ENCODE data around the gene HIGD2A. TPM values are rescaled to one million over a fixed set of nuclear protein-coding genes. Genes with fewer than 3 reads are reported as not detected.

The HIGD2A gene
- total RNA-seq, 5 donors from 2014 or later (not counting 1 experiment from before 2014, with no cell fraction given), result 88.5 to 117 (median 95.4) TPM

DNA sequence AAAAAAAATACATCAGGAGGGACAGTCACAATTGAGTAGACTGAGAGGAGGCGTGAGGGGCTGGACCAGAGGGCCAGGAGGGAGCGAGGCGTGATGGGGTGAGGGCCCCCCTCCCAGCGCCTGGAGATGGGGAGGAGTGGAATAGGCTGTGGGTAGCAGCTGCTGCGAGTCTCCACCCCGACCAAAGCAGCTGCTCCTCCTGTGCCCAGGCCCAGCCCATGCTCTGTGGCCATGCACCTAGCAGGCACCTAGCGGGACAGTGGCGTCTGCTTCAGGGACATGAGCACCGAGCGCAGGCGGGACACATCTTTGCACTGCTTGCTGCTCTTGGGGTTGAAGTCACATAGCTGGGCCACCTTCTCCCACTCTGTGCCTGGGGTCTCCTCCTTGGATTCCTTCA, 4.0 kb downstream of the HIGD2A start:
- Mint-ChIP-seq H3K27ac (no peak overlapping the region), H3K36me3 (peaks cover 15% of the 10 kb centered on the region), H3K9me3 (no peaks in the 10 kb centered on the region), H3K4me3 (no peak overlapping the region), H3K27me3 (no peaks in the 10 kb centered on the region), H3K4me1 (peaks cover 7 to 17% (median 16%) of the 10 kb centered on the region in 3 donors)
- Histone ChIP-seq H3K4me1 (ENCODE audit: control insufficient read depth in 1 of 2, extremely low read depth in 1 of 2, insufficient read depth in 2 of 2, low read length in 2 of 2) (peaks cover 6 to 19% of the 10 kb centered on the region in 2 experiments), H3K4me3 (ENCODE audit: control insufficient read depth in 1 of 2, extremely low read depth in 1 of 2, low read length in 1 of 2) (no peak overlapping the region), H3K9me3 (no peaks in the 10 kb centered on the region), H3K27me3 (replicated peaks in 1 of 2; ENCODE audit: control insufficient read depth in 2 of 2, extremely low read depth in 1 of 2, insufficient read depth in 2 of 2, low read length in 1 of 2) (no peaks in the 10 kb centered on the region), H3K36me3 (ENCODE audit: control insufficient read depth in 2 of 2, extremely low read depth in 1 of 2, insufficient read depth in 1 of 2, low read length in 1 of 2) (peaks cover 6 to 37% of the 10 kb centered on the region in 2 donors), H3K27ac (ENCODE audit: low read length) (no peak overlapping the region)
- ChIA-PET POLR2A (no interaction called here), CTCF (interaction anchor here in 1 of 2 donors (0.5 to 0.6 kb wide), 2 partner anchors 13 to 717 kb away, joined by 3 read pairs; no protein-coding TSS in a partner anchor)
- no peak for DNase-seq
- no peak for ATAC-seq (replicated peaks in 1 of 4)
- 89% methylated on average over 7 of the region's 11 CpGs for WGBS (ENCODE audit: insufficient coverage)

- no peaks in the 10 kb centered on the region for H3K27me3 Mint-ChIP-seq
- WGBS (ENCODE audit: insufficient coverage), result 100% methylated on average over 8 of the region's 9 CpGs
- H3K9me3 Mint-ChIP-seq, result no peaks in the 10 kb centered on the region
- H3K4me1 Mint-ChIP-seq, result peaks cover 0 to 12% (median 8%) of the 10 kb centered on the region in 3 donors
- H3K27me3 ChIP-seq (replicated peaks in 1 of 2; ENCODE audit: control insufficient read depth in 2 of 2, extremely low read depth in 1 of 2, insufficient read depth in 2 of 2, low read length in 1 of 2), result no peaks in the 10 kb centered on the region
- no peak overlapping the region for H3K27ac Mint-ChIP-seq
- ChIA-PET CTCF (interaction anchor here in 1 of 2 donors (0.7 to 0.8 kb wide), 2 partner anchors 11 to 869 kb away, joined by 3 to 4 read pairs; no protein-coding TSS in a partner anchor), POLR2A (no interaction called here)
- peaks cover 15% of the 10 kb centered on the region for H3K36me3 Mint-ChIP-seq
- H3K4me1 ChIP-seq (ENCODE audit: control insufficient read depth in 1 of 2, extremely low read depth in 1 of 2, insufficient read depth in 2 of 2, low read length in 2 of 2), result peaks cover 0 to 11% of the 10 kb centered on the region in 2 experiments
- DNase-seq (no peak), ATAC-seq (replicated peaks in 1 of 4) (no peak)
- no peak overlapping the region for H3K4me3 Mint-ChIP-seq
- no peak overlapping the region for H3K4me3 ChIP-seq (ENCODE audit: control insufficient read depth in 1 of 2, extremely low read depth in 1 of 2, low read length in 1 of 2)
- H3K27ac ChIP-seq (ENCODE audit: low read length), result no peak overlapping the region
- peaks cover 9 to 40% of the 10 kb centered on the region in 2 donors for H3K36me3 ChIP-seq (ENCODE audit: control insufficient read depth in 2 of 2, extremely low read depth in 1 of 2, insufficient read depth in 1 of 2, low read length in 1 of 2)
- H3K9me3 ChIP-seq, result no peaks in the 10 kb centered on the region
These were observed 5.5 kb downstream of the HIGD2A start for GRCh38 chr5:176394096-176394495.

DNA sequence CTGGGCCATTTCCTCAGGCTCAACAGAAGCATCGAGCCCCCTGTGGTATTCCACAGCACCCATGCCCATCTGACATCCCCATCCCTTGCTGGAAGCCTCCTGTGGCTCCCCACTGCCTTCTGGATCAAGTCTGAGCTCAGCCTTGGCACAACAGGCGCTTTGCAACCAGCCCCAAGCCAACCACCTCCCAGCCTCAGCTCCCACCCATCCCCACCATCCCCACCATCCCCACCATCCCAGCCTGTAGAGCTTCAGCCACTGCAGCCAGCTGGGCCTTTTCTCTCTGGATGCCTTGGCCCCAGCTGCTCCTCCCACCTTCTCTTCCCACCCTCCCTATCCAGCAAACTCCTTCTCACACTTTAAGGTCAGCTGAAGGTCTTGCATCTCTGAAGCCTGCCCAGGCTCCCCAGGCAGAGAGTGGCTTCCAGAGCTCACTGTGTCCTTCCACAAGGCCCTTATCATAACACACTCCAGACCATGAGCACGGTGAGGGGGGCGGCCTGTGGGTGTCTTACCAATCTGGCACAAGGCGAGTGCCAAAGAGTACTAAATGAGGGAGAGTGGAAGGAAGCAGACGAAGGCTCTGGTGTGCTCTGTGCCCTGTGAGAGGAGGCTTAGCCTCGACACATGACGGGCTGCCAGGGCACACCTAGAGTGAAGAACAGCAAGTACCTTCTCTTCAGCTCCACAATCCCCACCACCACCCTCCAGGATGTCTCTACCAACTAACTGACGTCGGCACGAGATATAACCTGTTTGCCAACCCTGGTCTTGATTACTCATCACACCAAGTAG, 6.5 kb downstream of the HIGD2A start:
- Histone ChIP-seq H3K4me3 (ENCODE audit: control insufficient read depth in 1 of 2, extremely low read depth in 1 of 2, low read length in 1 of 2) (no peak overlapping the region), H3K27ac (ENCODE audit: low read length) (no peak overlapping the region), H3K4me1 (ENCODE audit: control insufficient read depth in 1 of 2, extremely low read depth in 1 of 2, insufficient read depth in 2 of 2, low read length in 2 of 2) (peaks cover 0 to 2% of the 10 kb centered on the region in 2 experiments), H3K9me3 (no peaks in the 10 kb centered on the region), H3K36me3 (ENCODE audit: control insufficient read depth in 2 of 2, extremely low read depth in 1 of 2, insufficient read depth in 1 of 2, low read length in 1 of 2) (peaks cover 9 to 41% of the 10 kb centered on the region in 2 donors), H3K27me3 (replicated peaks in 1 of 2; ENCODE audit: control insufficient read depth in 2 of 2, extremely low read depth in 1 of 2, insufficient read depth in 2 of 2, low read length in 1 of 2) (no peaks in the 10 kb centered on the region)
- no peaks in the 10 kb centered on the region for H3K27me3 Mint-ChIP-seq
- H3K36me3 Mint-ChIP-seq, result peaks cover 15% of the 10 kb centered on the region
- ChIA-PET POLR2A (interaction anchor here in 1 of 2 donors (0.7 kb wide), 1 partner anchor 21 kb away, joined by 7 read pairs; no protein-coding TSS in a partner anchor), CTCF (interaction anchor here in 1 of 2 donors (0.7 kb wide), 1 partner anchor 868 kb away, joined by 4 read pairs; no protein-coding TSS in a partner anchor)
- ATAC-seq (replicated peaks in 1 of 4) (no peak), DNase-seq (no peak)
- no peak overlapping the region for H3K4me3 Mint-ChIP-seq
- H3K4me1 Mint-ChIP-seq, result peaks cover 0 to 7% (median 2%) of the 10 kb centered on the region in 3 donors
- no peaks in the 10 kb centered on the region for H3K9me3 Mint-ChIP-seq
- no peak overlapping the region for H3K27ac Mint-ChIP-seq
- 91% methylated on average over 2 of the region's 11 CpGs for WGBS (ENCODE audit: insufficient coverage)

- ChIA-PET POLR2A (no interaction called here), CTCF (no interaction called here)
- Mint-ChIP-seq H3K4me3 (no peak overlapping the region), H3K27ac (no peak overlapping the region), H3K4me1 (peaks cover 0 to 3% (median 0%) of the 10 kb centered on the region in 3 donors), H3K27me3 (no peaks in the 10 kb centered on the region), H3K9me3 (no peaks in the 10 kb centered on the region), H3K36me3 (peaks cover 12% of the 10 kb centered on the region)
- H3K4me3 ChIP-seq (ENCODE audit: control insufficient read depth in 1 of 2, extremely low read depth in 1 of 2, low read length in 1 of 2), result no peak overlapping the region
- H3K27me3 ChIP-seq (replicated peaks in 1 of 2; ENCODE audit: control insufficient read depth in 2 of 2, extremely low read depth in 1 of 2, insufficient read depth in 2 of 2, low read length in 1 of 2), result no peaks in the 10 kb centered on the region
- ATAC-seq (replicated peaks in 1 of 4) (no peak), DNase-seq (no peak)
- no peaks in the 10 kb centered on the region for H3K4me1 ChIP-seq (ENCODE audit: control insufficient read depth in 1 of 2, extremely low read depth in 1 of 2, insufficient read depth in 2 of 2, low read length in 2 of 2)
- no peak overlapping the region for H3K27ac ChIP-seq (ENCODE audit: low read length)
- 100% methylated on average over 1 of the region's 6 CpGs for WGBS (ENCODE audit: insufficient coverage)
- no peaks in the 10 kb centered on the region for H3K9me3 ChIP-seq
- peaks cover 9 to 32% of the 10 kb centered on the region in 2 donors for H3K36me3 ChIP-seq (ENCODE audit: control insufficient read depth in 2 of 2, extremely low read depth in 1 of 2, insufficient read depth in 1 of 2, low read length in 1 of 2)
These were observed 7.8 kb downstream of the HIGD2A start for GRCh38 chr5:176396330-176396729.

GRCh38 chr5:176397736-176398420, 9.3 kb downstream of the HIGD2A start:
- H3K4me3 ChIP-seq (ENCODE audit: control insufficient read depth in 1 of 2, extremely low read depth in 1 of 2, low read length in 1 of 2), result no peak overlapping the region
- H3K4me1 ChIP-seq (ENCODE audit: control insufficient read depth in 1 of 2, extremely low read depth in 1 of 2, insufficient read depth in 2 of 2, low read length in 2 of 2), result no peaks in the 10 kb centered on the region
- ATAC-seq (replicated peaks in 1 of 4), result no peak
- WGBS (ENCODE audit: insufficient coverage), result 95% methylated on average over 15 of the region's 18 CpGs
- H3K36me3 ChIP-seq (ENCODE audit: control insufficient read depth in 2 of 2, extremely low read depth in 1 of 2, insufficient read depth in 1 of 2, low read length in 1 of 2), result peaks cover 9 to 21% of the 10 kb centered on the region in 2 donors
- ChIA-PET POLR2A (no interaction called here), CTCF (no interaction called here)
- DNase-seq, result no peak
- H3K27ac Mint-ChIP-seq, result no peak overlapping the region
- H3K27me3 ChIP-seq (replicated peaks in 1 of 2; ENCODE audit: control insufficient read depth in 2 of 2, extremely low read depth in 1 of 2, insufficient read depth in 2 of 2, low read length in 1 of 2), result no peaks in the 10 kb centered on the region
- H3K9me3 ChIP-seq, result no peaks in the 10 kb centered on the region
- peaks cover 0 to 6% (median 0%) of the 10 kb centered on the region in 3 donors for H3K4me1 Mint-ChIP-seq
- no peaks in the 10 kb centered on the region for H3K27me3 Mint-ChIP-seq
- no peaks in the 10 kb centered on the region for H3K9me3 Mint-ChIP-seq
- peaks cover 10% of the 10 kb centered on the region for H3K36me3 Mint-ChIP-seq
- H3K27ac ChIP-seq (ENCODE audit: low read length), result no peak overlapping the region
- H3K4me3 Mint-ChIP-seq, result no peak overlapping the region

- Mint-ChIP-seq H3K4me3 (no peak overlapping the region), H3K27ac (no peak overlapping the region), H3K4me1 (peaks cover 0 to 6% (median 0%) of the 10 kb centered on the region in 3 donors), H3K27me3 (no peaks in the 10 kb centered on the region), H3K9me3 (no peaks in the 10 kb centered on the region), H3K36me3 (peaks cover 7% of the 10 kb centered on the region)
- Histone ChIP-seq H3K27ac (ENCODE audit: low read length) (no peak overlapping the region), H3K36me3 (ENCODE audit: control insufficient read depth in 2 of 2, extremely low read depth in 1 of 2, insufficient read depth in 1 of 2, low read length in 1 of 2) (peaks cover 9 to 18% of the 10 kb centered on the region in 2 donors), H3K27me3 (replicated peaks in 1 of 2; ENCODE audit: control insufficient read depth in 2 of 2, extremely low read depth in 1 of 2, insufficient read depth in 2 of 2, low read length in 1 of 2) (no peaks in the 10 kb centered on the region), H3K9me3 (no peaks in the 10 kb centered on the region), H3K4me3 (ENCODE audit: control insufficient read depth in 1 of 2, extremely low read depth in 1 of 2, low read length in 1 of 2) (no peak overlapping the region), H3K4me1 (ENCODE audit: control insufficient read depth in 1 of 2, extremely low read depth in 1 of 2, insufficient read depth in 2 of 2, low read length in 2 of 2) (no peaks in the 10 kb centered on the region)
- DNase-seq (no peak), ATAC-seq (replicated peaks in 1 of 4) (no peak)
- 89% methylated on average over 14 of the region's 17 CpGs for WGBS (ENCODE audit: insufficient coverage)
- CTCF ChIA-PET, result no interaction called here
- POLR2A ChIA-PET, result interaction anchor here in 1 of 2 donors (0.5 kb wide), 1 partner anchor 39 kb away, joined by 3 read pairs; no protein-coding TSS in a partner anchor
These were observed 12.0 kb downstream of the HIGD2A start for GRCh38 chr5:176400382-176401156.

Data from T-cell (primary cell).